AG04449 (cell line): Measurements from ENCODE around the gene TTLL7.

Experiments
- CTCF ChIA-PET: fragments of 350-600 bp; formaldehyde crosslinking; extraction: SDS; loops from one replicate; lab custom pipeline; 2021; ENCODE audit warnings: antibody characterized with exemption; lab: Yijun Ruan, JAX
- POLR2A ChIA-PET: fragments of 400-600, 350-600 bp; formaldehyde crosslinking; extraction: SDS; loops from one replicate; lab custom pipeline; 2020; ENCODE audit warnings: antibody characterized with exemption, inconsistent platforms; lab: Yijun Ruan, JAX
- DNase-seq: peaks from one replicate; pipeline ENCODE4 v3.0.0-alpha.2; 2010; ENCODE audit warnings: low read depth, low spot score
- H3K4me3 ChIP-seq: 2 replicates; pipeline ENCODE4 v1.5.1; 2011; ENCODE audit warnings: low read depth, mild to moderate bottlenecking, control low read depth, low read length
- CTCF ChIP-seq: IDR thresholded peaks from one replicate; pipeline ENCODE4 v1.5.1; 2011; ENCODE audit warnings: mild to moderate bottlenecking, moderate library complexity, low read length, control low read depth, inconsistent platforms; ENCODE audit not compliant: insufficient read depth; ENCODE audit errors: missing control alignments

The TTLL7 gene

GRCh38 chr1:83970114-83970513 lies 28.8 kb downstream of the TTLL7 start:
- CTCF ChIA-PET: interaction anchor here (0.6 kb wide), 1 partner anchor 10 kb away, joined by 3 read pairs; no protein-coding TSS in a partner anchor
- POLR2A ChIA-PET: no interaction called here
- TF ChIP-seq CTCF: no peak
- H3K4me3 ChIP-seq: no peak overlapping the region
- no peak for DNase-seq

GRCh38 chr1:83967336-83967735 lies 31.6 kb downstream of the TTLL7 start:
- no peak for DNase-seq
- POLR2A ChIA-PET: no interaction called here
- CTCF ChIA-PET: interaction anchor here (1.5 kb wide), 1 partner anchor 156 kb away, joined by 4 read pairs; no protein-coding TSS in a partner anchor
- no peak for TF ChIP-seq CTCF
- no peak overlapping the region for H3K4me3 ChIP-seq

GRCh38 chr1:83964153-83964552 lies 34.8 kb downstream of the TTLL7 start:
- POLR2A ChIA-PET: no interaction called here
- no peak overlapping the region for H3K4me3 ChIP-seq
- CTCF ChIA-PET: no interaction called here
- TF ChIP-seq CTCF: no peak
- DNase-seq: no peak

- CTCF ChIA-PET: interaction anchor here (0.8 to 2.3 kb wide), 4 partner anchors 19 to 472 kb away, joined by 3 to 6 read pairs (median 4); no protein-coding TSS in a partner anchor
- POLR2A ChIA-PET: no interaction called here
Measured at GRCh38 chr1:83961571-83962295, 37.2 kb downstream of the TTLL7 start.

GRCh38 chr1:83960669-83961277 lies 38.2 kb downstream of the TTLL7 start:
- no peak overlapping the region for H3K4me3 ChIP-seq
- ChIA-PET CTCF (interaction anchor here (1.8 to 2.3 kb wide), 2 partner anchors 162 to 473 kb away, joined by 5 to 6 read pairs; no protein-coding TSS in a partner anchor), POLR2A (no interaction called here)
- DNase-seq: no peak
- no peak for TF ChIP-seq CTCF

More at GRCh38 chr1:83961571-83962295, 37.2 kb downstream of the TTLL7 start:
- TF ChIP-seq CTCF: no peak
- H3K4me3 ChIP-seq: no peak overlapping the region
- DNase-seq: no peak
